NCI-H82 treated with DMSO at 0.1 percent for 48 hours (cell line): ENCODE measurements around the gene TMEM167B.
"Not testable (repeated sequence)": the region's sequence is repeated elsewhere in the genome, so short reads cannot be mapped to it uniquely, and the experiment has no call there.

Experiments
- DNase-seq: peaks from one replicate; lab custom pipeline; 2025; ENCODE audit not compliant: unreplicated experiment; lab: John Stamatoyannopoulos, UW

TMEM167B gene

GRCh38 chr1:109090196-109091077, at the start of gene TMEM167B:
Gene TMEM167B (plus strand): TSS chr1:109090764. CDS start chr1:109090873, 109 bp downstream.
- DNase-seq = peak; percentile 89

GRCh38 chr1:109040989-109041620, 49.5 kb upstream of the TMEM167B start:
- DNase-seq = no peak

GRCh38 chr1:109041621-109042468, 48.7 kb upstream of the TMEM167B start, which contains the start of gene WDR47:
Gene WDR47 (minus strand): TSS chr1:109042102. CDS start chr1:109023512, 18,590 bp downstream.
- peak; percentile 88 for DNase-seq

GRCh38 chr1:109045595-109045994, 45.0 kb upstream of the TMEM167B start:
- no peak for DNase-seq

GRCh38 chr1:109046671-109047070, 43.9 kb upstream of the TMEM167B start:
- no peak for DNase-seq

- no peak for DNase-seq
These were observed 43.2 kb upstream of the TMEM167B start for GRCh38 chr1:109047339-109047738.

- no peak for DNase-seq
These were observed 42.2 kb upstream of the TMEM167B start for GRCh38 chr1:109048335-109048734.

- DNase-seq = no peak
These were observed 40.2 kb upstream of the TMEM167B start for GRCh38 chr1:109050228-109050995.

GRCh38 chr1:109052145-109052544, 38.4 kb upstream of the TMEM167B start:
- not testable (repeated sequence) for DNase-seq

GRCh38 chr1:109056064-109056463, 34.5 kb upstream of the TMEM167B start:
- DNase-seq = no peak

GRCh38 chr1:109059026-109059425, 31.5 kb upstream of the TMEM167B start:
- DNase-seq = no peak

- DNase-seq = no peak
These were observed 29.9 kb upstream of the TMEM167B start for GRCh38 chr1:109060707-109061106.

GRCh38 chr1:109061183-109061582, 29.4 kb upstream of the TMEM167B start:
- no peak for DNase-seq

GRCh38 chr1:109065137-109065536, 25.4 kb upstream of the TMEM167B start:
- no peak for DNase-seq

- DNase-seq = no peak
These were observed 22.7 kb upstream of the TMEM167B start for GRCh38 chr1:109067883-109068282.

GRCh38 chr1:109069294-109069693, 21.3 kb upstream of the TMEM167B start:
- no peak for DNase-seq

- peak; percentile 83 for DNase-seq
These were observed 14.8 kb upstream of the TMEM167B start, which contains the start of gene TAF13 for GRCh38 chr1:109075531-109076490. Gene TAF13 (minus strand): TSS chr1:109076003. CDS start chr1:109075947, 56 bp downstream.

GRCh38 chr1:109078317-109078716, 12.2 kb upstream of the TMEM167B start:
- DNase-seq = no peak

- DNase-seq = no peak
These were observed 11.3 kb upstream of the TMEM167B start for GRCh38 chr1:109079240-109079622.
